Measurements from ENCODE around the gene CXCL1. TPM values are rescaled to one million over a fixed set of nuclear protein-coding genes. Genes with fewer than 3 reads are reported as not detected.

The CXCL1 gene
- total RNA-seq, 1 donor from 2014 or later, result 5.7 TPM

DNA sequence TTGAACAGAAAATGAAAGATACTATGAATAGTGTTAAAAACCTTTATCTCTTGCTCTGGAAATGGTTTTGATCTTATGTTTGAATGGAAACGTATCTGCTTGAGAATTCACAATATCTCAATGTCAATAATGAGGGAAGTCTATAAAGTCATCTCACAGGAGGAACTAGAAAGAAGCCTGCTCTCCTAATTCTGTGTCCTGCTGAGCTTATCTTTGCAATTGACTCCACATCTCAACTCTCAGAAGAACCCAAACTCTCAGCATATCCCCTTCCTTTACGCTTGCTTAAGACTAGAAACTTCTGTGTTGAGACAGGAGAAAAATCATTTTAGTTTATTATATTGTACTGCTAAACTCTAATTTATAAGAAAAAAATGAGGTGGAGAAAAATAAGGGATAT, 24.4 kb upstream of the CXCL1 start:
- H3K27ac Mint-ChIP-seq, result no peak overlapping the region
- no peak overlapping the region for H3K4me3 Mint-ChIP-seq
- H3K27me3 Mint-ChIP-seq, result peaks cover 23% of the 10 kb centered on the region
- TF ChIP-seq, protein P1, sequence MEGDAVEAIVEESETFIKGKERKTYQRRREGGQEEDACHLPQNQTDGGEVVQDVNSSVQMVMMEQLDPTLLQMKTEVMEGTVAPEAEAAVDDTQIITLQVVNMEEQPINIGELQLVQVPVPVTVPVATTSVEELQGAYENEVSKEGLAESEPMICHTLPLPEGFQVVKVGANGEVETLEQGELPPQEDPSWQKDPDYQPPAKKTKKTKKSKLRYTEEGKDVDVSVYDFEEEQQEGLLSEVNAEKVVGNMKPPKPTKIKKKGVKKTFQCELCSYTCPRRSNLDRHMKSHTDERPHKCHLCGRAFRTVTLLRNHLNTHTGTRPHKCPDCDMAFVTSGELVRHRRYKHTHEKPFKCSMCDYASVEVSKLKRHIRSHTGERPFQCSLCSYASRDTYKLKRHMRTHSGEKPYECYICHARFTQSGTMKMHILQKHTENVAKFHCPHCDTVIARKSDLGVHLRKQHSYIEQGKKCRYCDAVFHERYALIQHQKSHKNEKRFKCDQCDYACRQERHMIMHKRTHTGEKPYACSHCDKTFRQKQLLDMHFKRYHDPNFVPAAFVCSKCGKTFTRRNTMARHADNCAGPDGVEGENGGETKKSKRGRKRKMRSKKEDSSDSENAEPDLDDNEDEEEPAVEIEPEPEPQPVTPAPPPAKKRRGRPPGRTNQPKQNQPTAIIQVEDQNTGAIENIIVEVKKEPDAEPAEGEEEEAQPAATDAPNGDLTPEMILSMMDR (conservative IDR thresholded peaks at IDR 0.05), result no peak
- peaks cover under 1% of the 10 kb centered on the region for H3K9me3 Mint-ChIP-seq
- H3K36me3 Mint-ChIP-seq, result no peaks in the 10 kb centered on the region
- no peaks in the 10 kb centered on the region for H3K4me1 Mint-ChIP-seq (ENCODE audit: unreplicated experiment)
- DNase-seq (ENCODE audit: extremely low spot score, unreplicated experiment), result no peak

DNA sequence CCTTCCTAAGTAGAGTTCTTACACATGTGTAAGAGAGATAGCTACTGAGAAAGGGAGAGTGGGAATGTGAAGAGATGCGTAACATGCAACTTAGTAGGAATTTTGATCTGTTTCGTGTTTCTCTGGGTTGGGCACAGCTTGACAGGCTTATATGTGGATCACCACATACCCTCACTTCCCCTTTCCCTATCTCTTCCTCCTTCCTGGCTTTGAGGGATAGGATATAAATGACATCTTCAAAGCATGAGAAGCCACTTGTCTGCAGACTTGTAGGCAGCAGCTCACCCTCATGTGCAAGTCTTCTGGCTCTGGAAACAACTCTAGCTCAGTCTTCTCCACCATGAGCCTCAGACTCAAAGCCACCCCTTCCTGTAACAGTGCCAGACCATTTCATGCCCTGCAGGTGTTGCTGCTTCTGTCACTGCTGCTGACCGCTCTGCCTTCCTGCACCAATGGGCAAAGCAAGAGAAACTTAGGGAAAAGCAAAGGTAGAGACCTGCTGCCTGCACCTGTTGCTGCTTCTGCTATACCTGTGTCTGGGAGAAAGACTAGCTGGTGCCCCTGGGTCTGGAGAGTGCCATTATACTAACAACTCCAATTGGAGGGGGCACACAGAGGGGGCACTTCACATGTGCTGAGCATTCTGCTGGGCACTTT, 21.5 kb upstream of the CXCL1 start:
- TF ChIP-seq, protein P1 (conservative IDR thresholded peaks at IDR 0.05), result no peak
- Mint-ChIP-seq H3K36me3 (no peaks in the 10 kb centered on the region), H3K27me3 (peaks cover 25% of the 10 kb centered on the region), H3K4me1 (ENCODE audit: unreplicated experiment) (no peaks in the 10 kb centered on the region), H3K4me3 (no peak overlapping the region), H3K27ac (no peak overlapping the region), H3K9me3 (no peaks in the 10 kb centered on the region)
- DNase-seq (ENCODE audit: extremely low spot score, unreplicated experiment), result no peak

DNA sequence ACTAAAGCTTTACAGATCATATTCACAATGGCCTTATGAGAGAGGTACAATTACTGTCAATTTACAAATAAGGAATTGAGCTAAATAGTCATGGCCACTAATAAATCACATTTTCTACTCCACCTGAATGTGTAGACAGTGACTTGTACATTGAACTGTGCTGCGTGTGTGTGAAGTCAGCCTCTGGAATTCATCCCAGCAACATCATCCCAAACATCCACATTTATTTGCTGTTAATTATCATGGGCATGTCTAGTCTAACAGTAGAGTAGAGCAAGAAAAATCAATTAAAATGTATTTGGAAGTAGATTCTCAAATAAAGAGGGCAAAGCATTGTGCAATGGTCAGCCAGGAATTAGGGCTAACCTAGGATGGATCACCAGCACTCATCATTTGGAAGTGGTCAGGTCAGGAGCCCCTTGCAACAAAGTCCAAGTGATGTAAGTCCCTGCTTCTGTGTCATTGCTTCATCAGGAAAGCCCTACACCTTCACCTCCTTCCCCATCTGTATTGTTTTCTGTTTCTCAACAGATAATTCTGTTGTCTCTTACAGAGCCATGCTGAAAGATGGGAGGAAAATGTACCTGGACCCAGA, 20.9 kb upstream of the CXCL1 start:
- Mint-ChIP-seq H3K9me3 (no peaks in the 10 kb centered on the region), H3K27me3 (peaks cover 26% of the 10 kb centered on the region), H3K4me1 (ENCODE audit: unreplicated experiment) (no peaks in the 10 kb centered on the region), H3K36me3 (no peaks in the 10 kb centered on the region), H3K27ac (no peak overlapping the region), H3K4me3 (no peak overlapping the region)
- no peak for DNase-seq (ENCODE audit: extremely low spot score, unreplicated experiment)
- TF ChIP-seq, protein P1 (conservative IDR thresholded peaks at IDR 0.05), result no peak

DNA sequence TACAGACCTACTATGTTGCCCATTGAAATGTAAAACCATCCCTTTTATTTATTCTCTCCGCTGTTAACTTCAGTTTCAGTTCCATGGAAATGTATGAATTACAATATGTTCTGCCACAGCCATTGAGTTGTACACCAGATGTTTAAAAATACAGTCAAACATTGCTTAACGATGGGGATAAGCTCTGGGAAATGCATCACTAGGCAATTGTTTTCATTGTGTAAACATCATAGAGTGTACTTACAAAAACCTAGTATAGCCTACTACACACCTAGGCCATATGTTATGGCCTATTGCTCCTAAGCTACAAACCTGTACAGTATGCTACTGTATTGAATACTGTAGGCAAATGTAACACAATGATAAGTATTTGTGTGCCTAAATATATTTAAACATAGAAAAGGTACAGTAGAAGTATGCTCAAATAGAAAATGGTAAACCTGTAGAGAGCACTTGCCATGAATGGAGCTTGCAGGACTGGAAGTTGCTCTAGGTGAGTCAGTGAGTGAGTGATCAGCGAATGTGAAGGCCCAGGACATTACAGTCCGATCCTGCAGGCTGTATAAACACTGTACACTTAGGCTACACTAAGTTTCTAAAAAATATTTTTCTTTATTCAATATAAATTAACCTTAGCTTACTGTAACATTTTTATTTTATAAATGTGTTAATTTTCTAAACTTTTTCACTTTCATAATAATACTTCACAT, 18.8 kb upstream of the CXCL1 start:
- Mint-ChIP-seq H3K36me3 (peaks cover 4% of the 10 kb centered on the region), H3K9me3 (no peaks in the 10 kb centered on the region), H3K4me3 (no peak overlapping the region), H3K4me1 (ENCODE audit: unreplicated experiment) (no peaks in the 10 kb centered on the region), H3K27ac (no peak overlapping the region), H3K27me3 (peaks cover 32% of the 10 kb centered on the region)
- DNase-seq (ENCODE audit: extremely low spot score, unreplicated experiment), result no peak
- TF ChIP-seq, protein P1 (conservative IDR thresholded peaks at IDR 0.05), result no peak

DNA sequence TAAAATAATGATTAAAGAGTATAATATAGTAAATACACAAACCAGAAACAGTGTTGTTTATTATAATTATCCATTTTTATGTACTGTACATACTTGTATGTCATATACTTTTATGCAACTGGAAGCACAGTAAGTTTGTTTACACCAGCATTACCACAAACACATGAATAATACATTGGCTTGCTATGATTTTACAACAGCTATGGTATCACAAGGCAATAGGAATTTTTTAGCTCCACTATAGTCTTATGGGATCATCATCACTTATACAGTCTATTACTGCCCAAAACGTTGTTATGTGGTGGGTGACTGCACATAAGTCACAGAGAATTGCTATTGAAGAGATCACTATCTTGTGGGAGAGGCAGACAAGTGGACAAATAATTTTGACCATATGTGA, 17.9 kb upstream of the CXCL1 start:
- Mint-ChIP-seq H3K27me3 (peaks cover 36% of the 10 kb centered on the region), H3K27ac (no peak overlapping the region), H3K36me3 (peaks cover 4% of the 10 kb centered on the region), H3K4me1 (ENCODE audit: unreplicated experiment) (no peaks in the 10 kb centered on the region), H3K4me3 (no peak overlapping the region), H3K9me3 (no peaks in the 10 kb centered on the region)
- no peak for DNase-seq (ENCODE audit: extremely low spot score, unreplicated experiment)
- TF ChIP-seq, protein P1 (conservative IDR thresholded peaks at IDR 0.05), result no peak

All from type B pancreatic cell (in vitro differentiated cells).